SH-SY5Y (cell line): ENCODE results near the gene ABCD3.

Experiments used
- GATA2 ChIP-seq: IDR thresholded peaks from 2 replicates; pipeline ENCODE4 v1.6.1; 2011; ENCODE audit warnings: mild to moderate bottlenecking, low read depth, low read length
- GATA3 ChIP-seq: IDR thresholded peaks from 2 replicates; pipeline ENCODE4 v1.6.1; 2011; ENCODE audit warnings: low read depth, mild to moderate bottlenecking, low read length, moderate library complexity

DNA sequence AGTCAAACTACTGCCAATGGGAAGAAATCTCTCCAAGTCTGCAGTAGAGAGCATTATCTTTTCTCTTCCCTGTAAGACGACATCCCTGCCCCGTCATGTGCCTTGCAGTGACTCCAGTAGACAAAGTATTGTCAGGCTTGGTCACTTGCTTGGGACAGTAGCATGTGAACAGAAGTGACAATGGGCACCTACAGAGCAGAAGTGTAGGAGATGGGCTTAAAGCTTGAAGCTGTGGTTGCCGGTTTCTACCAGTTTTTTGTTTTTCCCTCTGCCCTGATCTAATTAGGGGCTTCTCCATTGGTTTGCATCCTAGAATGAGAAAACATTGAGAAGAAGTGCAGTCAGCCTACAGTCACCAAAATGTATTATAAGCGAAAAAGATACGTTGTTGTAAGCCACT, 110.6 kb downstream of the ABCD3 start:
- TF ChIP-seq GATA2 (no peak), GATA3 (no peak)
